CD14-positive monocyte (primary cell): ENCODE measurements around the gene BMERB1. TPM values are rescaled to one million over a fixed set of nuclear protein-coding genes. Genes with fewer than 3 reads are reported as not detected.

Experiments
- DNase-seq, 3 donors: peaks; one replicate each; pipeline ENCODE4 v3.0.0-alpha.2; 2011 to 2022
- H2AFZ ChIP-seq: 2 replicates; pipeline ENCODE4 v1.6.0; 2012; ENCODE audit warnings: mild to moderate bottlenecking, low read depth, low read length, inconsistent platforms; ENCODE audit not compliant: insufficient read depth, poor library complexity, severe bottlenecking
- H3K27ac ChIP-seq, 2 donors: 1 replicate in 1 of 2; 2 replicates in 1 of 2; pipeline ENCODE4 v1.5.1; 2012 to 2013; ENCODE audit warnings: low read length in 2 of 2, control low read depth in 1 of 2, inconsistent platforms in 1 of 2, low read depth in 1 of 2, mild to moderate bottlenecking in 1 of 2
- H3K27me3 ChIP-seq, 2 donors: one replicate each; pipeline versions ENCODE4 v1.6.0 to v1.6.1; 2011 to 2013; ENCODE audit warnings: low read length in 2 of 2; ENCODE audit not compliant: control insufficient read depth in 2 of 2, insufficient read depth in 2 of 2
- H3K36me3 ChIP-seq, 2 donors: replicated peaks in 1 of 2; 1 replicate in 1 of 2; 2 replicates in 1 of 2; pipeline versions ENCODE4 v1.5.1 to v1.6.1; 2012 to 2013; ENCODE audit warnings: low read length in 2 of 2, control low read depth in 1 of 2, inconsistent platforms in 1 of 2, mild to moderate bottlenecking in 1 of 2; ENCODE audit not compliant: insufficient read depth in 2 of 2, control insufficient read depth in 1 of 2
- H3K4me1 ChIP-seq, 2 donors: 1 replicate in 1 of 2; 2 replicates in 1 of 2; pipeline versions ENCODE4 v1.5.1 to v1.6.1; 2012 to 2013; ENCODE audit warnings: low read length in 2 of 2, control low read depth in 1 of 2, inconsistent platforms in 1 of 2, mild to moderate bottlenecking in 1 of 2, moderate library complexity in 1 of 2; ENCODE audit not compliant: insufficient read depth in 2 of 2, control insufficient read depth in 1 of 2
- H3K4me2 ChIP-seq: replicated peaks from 2 replicates; pipeline ENCODE3; 2012; ENCODE audit warnings: low read length, moderate library complexity, mild to moderate bottlenecking; ENCODE audit not compliant: poor library complexity, severe bottlenecking; ENCODE audit errors: extremely low read depth
- H3K4me3 ChIP-seq, 3 experiments: fragments of 200-600 bp in 1 of 3; sonication (generic) in 1 of 3; replicated peaks in 1 of 3; 1 replicate in 2 of 3; 2 replicates in 1 of 3; pipeline ENCODE4 v1.5.1; 2011 to 2013; ENCODE audit warnings: low read length in 3 of 3, mild to moderate bottlenecking in 3 of 3, control low read depth in 2 of 3, low read depth in 2 of 3, inconsistent platforms in 1 of 3, moderate library complexity in 1 of 3
- H3K79me2 ChIP-seq: 2 replicates; pipeline ENCODE4 v1.6.0; 2012; ENCODE audit warnings: mild to moderate bottlenecking, control low read depth, inconsistent platforms, low read length, moderate library complexity; ENCODE audit not compliant: insufficient read depth
- H3K9ac ChIP-seq: 2 replicates; pipeline ENCODE4 v1.6.0; 2017; ENCODE audit warnings: low read length, mild to moderate bottlenecking; ENCODE audit not compliant: insufficient read depth, poor library complexity, severe bottlenecking
- H3K9me3 ChIP-seq, 2 donors: replicated peaks in 1 of 2; 1 replicate in 1 of 2; 2 replicates in 1 of 2; pipeline versions ENCODE4 v1.5.1 to v1.6.1; 2012 to 2013; ENCODE audit warnings: low read length in 2 of 2, control low read depth in 1 of 2; ENCODE audit not compliant: control insufficient read depth in 1 of 2, insufficient read depth in 1 of 2
- H4K20me1 ChIP-seq: 2 replicates; pipeline ENCODE4 v1.6.0; 2012; ENCODE audit warnings: mild to moderate bottlenecking, low read length, control low read depth, moderate library complexity; ENCODE audit not compliant: insufficient read depth
- H3K27ac Mint-ChIP-seq, 7 donors: one replicate each; pipeline ENCODE4 v1.8.0; 2020; ENCODE audit warnings: mild to moderate bottlenecking in 7 of 7, mixed read lengths in 7 of 7, moderate library complexity in 6 of 7, inconsistent platforms in 2 of 7
- H3K27me3 Mint-ChIP-seq, 3 donors: one replicate each; pipeline ENCODE4 v1.8.0; 2021 to 2022; ENCODE audit warnings: low read depth in 3 of 3, mild to moderate bottlenecking in 3 of 3, mixed read lengths in 3 of 3, moderate library complexity in 3 of 3, inconsistent platforms in 1 of 3
- H3K36me3 Mint-ChIP-seq, 2 donors: one replicate each; pipeline ENCODE4 v1.8.0; 2020; ENCODE audit warnings: mixed read lengths in 2 of 2, inconsistent platforms in 1 of 2, mild to moderate bottlenecking in 1 of 2
- H3K4me1 Mint-ChIP-seq: one replicate; pipeline ENCODE4 v1.8.0; 2020; ENCODE audit warnings: mild to moderate bottlenecking, mixed read lengths
- H3K4me3 Mint-ChIP-seq, 2 donors: one replicate each; pipeline ENCODE4 v1.8.0; 2020; ENCODE audit warnings: mild to moderate bottlenecking in 2 of 2, mixed read lengths in 2 of 2, moderate library complexity in 1 of 2
- H3K9me3 Mint-ChIP-seq, 7 donors: one replicate each; pipeline ENCODE4 v1.8.0; 2020 to 2022; ENCODE audit warnings: mixed read lengths in 7 of 7, mild to moderate bottlenecking in 6 of 7, moderate library complexity in 6 of 7, inconsistent platforms in 2 of 7
- CTCF ChIP-seq: fragments of 200-600 bp; IDR thresholded peaks from one replicate; pipeline ENCODE4 v1.8.0; 2022; ENCODE audit warnings: antibody characterized with exemption, mild to moderate bottlenecking
- WGBS: methylation state at CpG from one replicate; pipeline ENCODE4 v1.1.5; 2013; ENCODE audit warnings: missing lambda C conversion rate; ENCODE audit not compliant: insufficient coverage; 5-methylcytosine and 5-hydroxymethylcytosine counted together
- intact Hi-C, 2 donors: fragments of 100-400 bp; cut with micrococcal nuclease; formaldehyde crosslinking; loops; one replicate each; pipeline versions ENCODE4 v1.15.0 to v1.15.1; 2023
- polyA plus RNA-seq, 3 donors: library from polyadenylated mRNA; depleted of rRNA in 1 of 3; unstranded in 2 of 3; stranded (reverse) in 1 of 3; fragments of 300-500 nt in 2 of 3; fragments of >200 nt in 1 of 3; fragmentation: Illumina TruSeq in 2 of 3; gene quantifications; 1 replicate in 2 of 3; 2 replicates in 1 of 3; pipeline ENCODE4 v1.2.3, GENCODE V29; 2012 to 2021

BMERB1 gene
- polyA plus RNA-seq, 3 donors: 0.11 to 0.28 (median 0.11) TPM

GRCh38 chr16:15396948-15397594 is 37.3 kb upstream of the BMERB1 start:
- TF ChIP-seq CTCF: no peak
- H3K27me3 ChIP-seq: no peaks in the 10 kb centered on the region
- H3K36me3 ChIP-seq: no peaks in the 10 kb centered on the region
- Mint-ChIP-seq H3K4me3 (peak overlapping the region in 1 of 2 donors; percentile 1), H3K9me3 (peaks cover 0 to 4% (median 0%) of the 10 kb centered on the region in 7 donors), H3K27me3 (peaks cover 19 to 21% (median 19%) of the 10 kb centered on the region in 3 donors), H3K36me3 (no peaks in the 10 kb centered on the region), H3K4me1 (peaks cover 12% of the 10 kb centered on the region), H3K27ac (no peak overlapping the region)
- DNase-seq: no peak
- no peak overlapping the region for H3K27ac ChIP-seq
- H4K20me1 ChIP-seq: no peaks in the 10 kb centered on the region
- 100% methylated on average over 5 of the region's 11 CpGs for WGBS
- H3K9me3 ChIP-seq: no peaks in the 10 kb centered on the region
- H3K79me2 ChIP-seq: no peaks in the 10 kb centered on the region
- H3K4me3 ChIP-seq: no peak overlapping the region
- H3K9ac ChIP-seq: no peak overlapping the region
- no peak overlapping the region for H3K4me2 ChIP-seq
- no peak overlapping the region for H2AFZ ChIP-seq
- peaks cover 0 to 8% of the 10 kb centered on the region in 2 donors for H3K4me1 ChIP-seq
- intact Hi-C loops: no loop called here

DNA sequence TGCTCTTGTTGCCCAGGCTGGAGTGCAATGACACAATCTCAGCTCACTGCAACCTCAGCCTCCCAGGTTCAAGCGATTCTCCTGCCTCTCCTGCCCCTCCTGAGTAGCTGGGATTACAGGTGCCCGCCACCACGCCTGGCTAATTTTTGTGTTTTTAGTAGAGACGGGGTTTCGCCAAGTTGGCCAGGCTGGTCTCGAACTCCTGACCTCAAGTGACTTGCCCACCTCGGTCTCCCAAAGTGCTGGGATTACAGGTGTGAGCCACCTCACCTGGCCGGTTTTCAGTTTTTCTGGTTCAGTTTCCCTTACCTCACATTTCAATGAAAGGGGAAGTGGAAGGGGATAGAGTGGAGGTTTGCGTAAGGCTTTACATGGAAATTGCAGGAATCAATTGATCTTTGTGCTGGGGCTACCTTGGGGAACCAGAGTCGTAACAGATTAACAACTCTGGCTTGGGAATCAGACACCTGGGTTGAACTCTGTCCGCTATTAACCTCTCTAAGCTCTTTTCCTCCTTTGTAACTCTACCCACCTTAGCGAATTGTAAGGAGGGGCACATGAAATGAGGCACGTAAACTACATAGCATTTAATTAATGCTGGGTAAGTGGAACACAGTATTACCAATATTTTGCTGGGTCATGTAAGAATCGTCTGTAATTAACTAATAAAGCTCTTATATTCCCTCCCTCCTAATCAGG is 35.6 kb upstream of the BMERB1 start:
- Histone ChIP-seq H3K79me2 (no peaks in the 10 kb centered on the region), H3K27ac (no peak overlapping the region), H2AFZ (no peak overlapping the region), H3K9me3 (no peaks in the 10 kb centered on the region), H3K4me1 (peaks cover 6 to 13% of the 10 kb centered on the region in 2 donors), H3K36me3 (no peaks in the 10 kb centered on the region), H3K4me2 (no peak overlapping the region), H3K9ac (no peak overlapping the region), H4K20me1 (no peaks in the 10 kb centered on the region), H3K4me3 (no peak overlapping the region), H3K27me3 (no peaks in the 10 kb centered on the region)
- DNase-seq: no peak
- H3K9me3 Mint-ChIP-seq: peaks cover 0 to 4% (median 0%) of the 10 kb centered on the region in 7 donors
- 93% methylated on average over 6 of the region's 14 CpGs for WGBS
- H3K4me1 Mint-ChIP-seq: peaks cover 26% of the 10 kb centered on the region
- H3K27me3 Mint-ChIP-seq: peaks cover 19 to 21% (median 19%) of the 10 kb centered on the region in 3 donors
- H3K27ac Mint-ChIP-seq: peak overlapping the region in 1 of 7 donors; percentile 60
- H3K4me3 Mint-ChIP-seq: no peak overlapping the region
- TF ChIP-seq CTCF: no peak
- H3K36me3 Mint-ChIP-seq: no peaks in the 10 kb centered on the region
- intact Hi-C loops: no loop called here
